Uterus (tissue), 4 donors: ENCODE results near the gene LRRC15. TPM values are rescaled to one million over a fixed set of nuclear protein-coding genes. Genes with fewer than 3 reads are reported as not detected.
A peak's percentile ranks its signal among the peaks of the same experiment; 100 is the strongest.

Experiments used
- DNase-seq, 2 donors: peaks; one replicate each; pipeline ENCODE4 v3.0.0-alpha.2; 2019 to 2020
- H3K27ac ChIP-seq, 2 donors: fragments of 200-600 bp; sonication (generic); 1 replicate in 1 of 2; 2 replicates in 1 of 2; pipeline ENCODE4 v1.5.1; 2016 to 2018
- H3K27me3 ChIP-seq, 2 donors: fragments of 200-600 bp; sonication (generic); one replicate each; pipeline ENCODE4 v1.5.1; 2018 to 2019; ENCODE audit warnings: control low read depth in 1 of 2
- H3K36me3 ChIP-seq, 2 donors: fragments of 200-600 bp; sonication (generic); one replicate each; pipeline ENCODE4 v1.5.1; 2019; ENCODE audit warnings: control low read depth in 1 of 2
- H3K4me1 ChIP-seq, 2 donors: fragments of 200-600 bp; sonication (generic); one replicate each; pipeline ENCODE4 v1.5.1; 2018 to 2019; ENCODE audit warnings: control low read depth in 1 of 2
- H3K4me3 ChIP-seq, 2 donors: fragments of 200-600 bp; sonication (generic); 1 replicate in 1 of 2; 2 replicates in 1 of 2; pipeline ENCODE4 v1.5.1; 2018 to 2019; ENCODE audit warnings: mild to moderate bottlenecking in 1 of 2
- H3K9me3 ChIP-seq, 2 donors: fragments of 200-600 bp; sonication (generic); one replicate each; pipeline ENCODE4 v1.5.1; 2019; ENCODE audit warnings: control low read depth in 1 of 2
- CTCF ChIP-seq, 4 experiments: fragments of 200-600 bp in 2 of 4; fragments of 450-650 bp in 2 of 4; sonication (generic) in 2 of 4; IDR thresholded peaks; one replicate each; pipeline ENCODE4 v1.5.1; 2016 to 2019; ENCODE audit warnings: antibody characterized with exemption in 4 of 4, mild to moderate bottlenecking in 2 of 4, moderate library complexity in 1 of 4
- POLR2A ChIP-seq, 2 donors: fragments of 450-650 bp; IDR thresholded peaks; one replicate each; pipeline ENCODE4 v1.6.1; 2016; ENCODE audit warnings: antibody characterized with exemption in 2 of 2, mild to moderate bottlenecking in 1 of 2, moderate library complexity in 1 of 2
- intact Hi-C: fragments of 100-400 bp; cut with DNase I; formaldehyde crosslinking; loops from one replicate; pipeline ENCODE4 v1.15.1; 2023; ENCODE audit warnings: low total_unique reads
- total RNA-seq, 4 donors: library from RNA; depleted of rRNA in 3 of 4; stranded (reverse); fragments of >200 nt in 3 of 4; gene quantifications; one replicate each; pipeline versions ENCODE4 v1.1.0 to v1.2.4, GENCODE V29; 2014 to 2023
- donor health status: DM: yes; HTN: yes; CAD: no.

The LRRC15 gene
- total RNA-seq, 4 donors from 2014 or later = under 0.01 to 0.59 TPM; not detected in 2

GRCh38 chr3:194324823-194325327 lies 44.7 kb downstream of the LRRC15 start:
- intact Hi-C loops = no loop called here
- Histone ChIP-seq H3K4me1 (no peaks in the 10 kb centered on the region), H3K36me3 (no peaks in the 10 kb centered on the region), H3K27ac (no peak overlapping the region), H3K27me3 (no peaks in the 10 kb centered on the region), H3K9me3 (no peaks in the 10 kb centered on the region), H3K4me3 (no peak overlapping the region)
- TF ChIP-seq POLR2A (IDR thresholded peaks at IDR 0.05) = no peak
- DNase-seq = no peak

GRCh38 chr3:194323785-194324735 lies 45.5 kb downstream of the LRRC15 start:
- H3K9me3 ChIP-seq = no peaks in the 10 kb centered on the region
- DNase-seq = peak; percentile 72 to 77
- intact Hi-C loops = no loop called here
- no peak overlapping the region for H3K4me3 ChIP-seq
- no peaks in the 10 kb centered on the region for H3K27me3 ChIP-seq
- no peaks in the 10 kb centered on the region for H3K4me1 ChIP-seq
- no peaks in the 10 kb centered on the region for H3K36me3 ChIP-seq
- TF ChIP-seq CTCF (IDR thresholded peaks at IDR 0.05) (no peak), POLR2A (IDR thresholded peaks at IDR 0.05) (no peak)
- peak overlapping the region in 1 of 2 donors; percentile 47 for H3K27ac ChIP-seq

GRCh38 chr3:194322678-194323211 lies 46.8 kb downstream of the LRRC15 start:
- no peak overlapping the region for H3K4me3 ChIP-seq
- no peaks in the 10 kb centered on the region for H3K36me3 ChIP-seq
- no peak for DNase-seq
- intact Hi-C loops = no loop called here
- H3K27me3 ChIP-seq = no peaks in the 10 kb centered on the region
- no peaks in the 10 kb centered on the region for H3K4me1 ChIP-seq
- H3K9me3 ChIP-seq = no peaks in the 10 kb centered on the region
- TF ChIP-seq POLR2A (IDR thresholded peaks at IDR 0.05) (no peak), CTCF (IDR thresholded peaks at IDR 0.05) (no peak)
- no peak overlapping the region for H3K27ac ChIP-seq

- H3K27me3 ChIP-seq = no peaks in the 10 kb centered on the region
- H3K27ac ChIP-seq = no peak overlapping the region
- no peaks in the 10 kb centered on the region for H3K36me3 ChIP-seq
- H3K4me3 ChIP-seq = no peak overlapping the region
- intact Hi-C loops = no loop called here
- no peaks in the 10 kb centered on the region for H3K9me3 ChIP-seq
- no peak for DNase-seq
- H3K4me1 ChIP-seq = no peaks in the 10 kb centered on the region
- TF ChIP-seq POLR2A (IDR thresholded peaks at IDR 0.05) = no peak
- no peak for TF ChIP-seq CTCF (IDR thresholded peaks at IDR 0.05)
Measured at GRCh38 chr3:194321693-194322640, 47.6 kb downstream of the LRRC15 start.

- no peak overlapping the region for H3K4me3 ChIP-seq
- TF ChIP-seq POLR2A (IDR thresholded peaks at IDR 0.05) (no peak), CTCF (IDR thresholded peaks at IDR 0.05) (no peak)
- H3K4me1 ChIP-seq = no peaks in the 10 kb centered on the region
- H3K27me3 ChIP-seq = no peaks in the 10 kb centered on the region
- DNase-seq = no peak
- H3K9me3 ChIP-seq = no peaks in the 10 kb centered on the region
- H3K36me3 ChIP-seq = no peaks in the 10 kb centered on the region
- no peak overlapping the region for H3K27ac ChIP-seq
- intact Hi-C loops = no loop called here
Measured at GRCh38 chr3:194320744-194321243, 48.7 kb downstream of the LRRC15 start.
